Activated CD4-positive, alpha-beta T cell treated with anti-CD3 and anti-CD28 coated beads for 1 hour (primary cell): ENCODE results near the gene DNASE2B.

ENCODE experiments used
- DNase-seq: peaks from one replicate; pipeline ENCODE4 v3.0.0-alpha.2; 2020

DNASE2B gene

DNA sequence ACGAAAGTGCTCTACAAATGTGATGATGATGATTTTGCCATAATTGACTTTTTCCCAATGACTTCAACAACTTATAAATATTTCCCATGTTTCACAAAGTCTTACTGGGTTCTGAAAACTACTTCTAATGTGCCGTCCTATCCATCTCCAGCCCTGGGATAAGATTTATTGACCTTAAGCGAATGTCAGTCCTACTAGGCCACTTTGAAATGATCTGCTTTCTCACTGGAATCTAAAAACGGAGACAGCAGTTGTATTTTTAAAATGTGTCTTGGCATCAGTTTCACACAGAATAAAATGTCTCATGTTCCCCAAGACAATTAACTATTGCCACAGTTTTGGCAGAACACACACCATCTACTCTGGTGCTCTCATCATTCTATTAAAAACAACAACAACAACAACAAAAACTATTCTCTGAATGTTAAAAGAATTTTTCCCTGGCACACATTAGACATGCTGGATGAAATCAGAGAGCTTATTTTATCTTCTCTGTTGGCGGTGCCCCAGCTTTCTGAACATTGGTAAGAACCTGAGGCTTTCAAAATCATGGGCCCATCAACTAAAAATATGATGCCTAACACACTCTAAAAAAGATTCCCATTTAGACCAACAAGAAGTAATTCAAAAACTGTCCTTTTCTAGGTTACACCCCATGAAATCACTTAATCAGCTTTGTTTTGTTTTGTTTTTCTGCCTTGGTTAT, 23.1 kb upstream of the DNASE2B start:
- no peak for DNase-seq

DNA sequence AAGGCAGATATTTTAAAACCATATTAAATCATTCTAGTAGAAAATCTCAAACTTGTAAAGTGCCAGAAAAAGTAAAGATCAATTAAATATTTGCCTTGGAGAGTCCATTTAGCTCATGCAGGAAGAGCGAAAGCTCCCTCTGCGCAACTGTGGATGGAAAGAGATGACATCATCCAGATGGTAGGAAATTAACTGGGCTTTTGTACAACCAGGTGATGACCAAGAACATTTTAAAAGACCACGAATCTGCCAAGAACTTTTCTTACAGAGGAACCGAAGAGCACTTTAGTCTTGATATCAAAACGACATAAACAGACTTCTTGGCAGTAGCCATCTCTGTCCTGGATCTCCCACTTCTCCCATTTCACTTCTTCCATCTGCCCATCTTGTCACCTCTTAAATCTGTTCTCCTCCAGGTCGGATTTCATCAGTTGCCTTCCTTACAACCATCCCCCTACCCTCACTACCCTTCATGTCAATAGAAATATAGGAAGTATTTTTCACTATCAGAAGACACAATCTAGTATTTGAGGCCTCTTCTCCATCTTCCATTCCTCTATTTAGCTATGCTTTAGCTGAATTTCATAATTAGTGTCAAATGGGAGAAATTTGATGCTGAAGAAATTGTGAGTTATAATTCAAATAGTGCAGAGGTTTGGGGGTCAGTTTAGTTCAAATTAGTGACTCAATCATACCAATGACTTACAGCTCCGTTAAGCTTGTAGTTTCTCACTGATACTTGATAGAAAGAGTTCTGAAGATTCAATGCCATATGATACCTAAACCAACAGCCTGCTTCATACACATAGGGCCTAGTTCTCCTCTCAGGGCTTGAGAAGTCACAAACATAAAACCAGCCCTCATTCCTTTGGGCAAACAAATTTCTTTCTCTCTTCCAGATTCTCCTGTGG, 22.0 kb upstream of the DNASE2B start:
- no peak for DNase-seq

DNA sequence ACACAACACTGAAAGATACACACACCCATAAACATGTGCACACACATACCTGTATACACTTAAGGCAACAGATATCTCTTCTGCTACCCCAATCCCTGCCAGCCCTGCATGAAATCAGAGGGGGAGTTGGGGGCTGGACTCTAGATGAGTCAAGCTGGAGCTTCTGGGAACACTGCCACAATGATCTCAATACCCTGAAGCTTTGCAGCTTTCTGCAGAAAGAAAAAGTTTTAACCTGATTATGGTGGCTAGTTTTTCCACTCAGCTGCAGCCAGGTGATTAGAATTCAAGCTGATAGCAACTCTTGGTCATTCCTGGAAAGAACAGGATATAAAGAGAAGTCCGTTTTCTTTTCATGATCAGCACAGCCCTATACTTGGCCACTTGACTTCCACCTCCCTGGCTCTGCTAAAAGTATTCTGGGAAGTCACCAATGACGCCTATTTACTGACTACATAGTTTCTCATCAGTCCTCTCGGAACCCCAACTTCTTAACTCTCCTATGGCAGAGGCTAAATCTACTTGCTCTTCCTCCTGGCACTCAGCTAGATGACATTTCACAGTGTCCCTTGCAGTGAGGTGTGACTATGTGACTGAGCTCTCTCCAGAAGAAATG, 20.7 kb upstream of the DNASE2B start:
- DNase-seq: no peak

DNA sequence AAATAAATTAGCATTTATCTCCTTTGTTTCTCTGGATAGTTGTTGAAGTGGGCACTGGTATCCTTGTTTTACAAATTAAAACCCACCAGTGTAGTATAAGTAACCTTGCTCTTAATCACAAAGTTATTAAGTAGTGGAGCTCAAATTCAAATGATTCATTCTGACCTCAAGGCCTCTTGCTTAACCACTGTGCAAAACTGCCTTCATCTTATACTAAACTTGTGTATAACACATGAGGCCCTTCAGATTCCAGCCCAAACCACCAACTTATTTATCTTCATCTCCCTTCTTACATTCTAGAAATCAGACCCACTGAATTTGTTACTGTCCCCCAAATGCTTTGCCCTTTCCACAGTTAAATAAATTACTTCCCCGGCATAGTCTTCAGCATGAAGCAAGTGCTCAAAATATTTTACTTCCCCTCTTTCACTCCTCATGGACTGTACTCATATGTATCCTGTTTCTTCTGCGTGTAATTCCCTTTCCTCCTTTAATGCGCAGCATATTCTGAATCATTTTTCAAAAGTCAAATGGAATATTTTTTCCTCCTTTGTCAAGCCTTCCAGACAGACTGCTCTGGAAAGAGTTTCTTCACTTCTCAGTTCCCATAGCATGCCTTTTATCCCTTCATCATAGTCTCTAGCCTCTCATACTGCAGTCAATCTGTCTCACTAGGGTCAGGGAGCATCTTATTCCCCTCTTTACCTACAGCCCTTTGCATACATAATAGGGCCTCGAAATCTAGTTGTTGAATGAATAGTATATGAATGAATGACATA, 19.0 kb upstream of the DNASE2B start:
- DNase-seq: no peak

DNA sequence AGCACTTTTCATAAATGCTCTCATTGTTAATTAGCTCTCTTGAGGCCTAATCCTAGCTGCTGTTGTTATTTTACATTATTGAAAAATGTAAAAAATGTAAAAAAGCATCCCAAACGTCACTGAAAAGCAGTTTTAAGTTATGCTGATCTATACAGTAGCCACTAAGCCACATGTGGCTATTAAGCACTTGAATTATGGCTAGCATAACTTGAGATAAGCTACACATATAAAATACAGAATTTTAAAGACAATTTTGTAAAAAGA, 18.4 kb upstream of the DNASE2B start:
- DNase-seq: no peak

DNA sequence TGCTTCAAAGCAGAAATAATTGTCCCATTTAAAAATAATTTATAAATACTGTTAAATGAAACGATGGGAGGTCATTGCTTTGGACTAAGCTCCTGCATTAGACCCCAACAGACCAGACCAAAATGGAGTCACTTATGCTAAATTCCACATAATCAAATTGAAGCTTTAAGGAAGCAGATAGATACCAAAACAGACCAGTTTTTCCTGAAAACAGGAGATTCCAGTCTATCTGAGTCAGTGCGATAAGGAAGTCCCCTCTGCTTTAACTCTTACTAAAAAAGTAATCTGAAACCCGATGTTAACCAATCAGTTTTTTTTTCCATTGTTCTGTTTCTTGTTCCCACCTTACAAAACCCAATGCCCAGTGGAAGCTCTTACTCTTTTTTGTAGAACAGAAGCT, 16.2 kb upstream of the DNASE2B start:
- no peak for DNase-seq

DNA sequence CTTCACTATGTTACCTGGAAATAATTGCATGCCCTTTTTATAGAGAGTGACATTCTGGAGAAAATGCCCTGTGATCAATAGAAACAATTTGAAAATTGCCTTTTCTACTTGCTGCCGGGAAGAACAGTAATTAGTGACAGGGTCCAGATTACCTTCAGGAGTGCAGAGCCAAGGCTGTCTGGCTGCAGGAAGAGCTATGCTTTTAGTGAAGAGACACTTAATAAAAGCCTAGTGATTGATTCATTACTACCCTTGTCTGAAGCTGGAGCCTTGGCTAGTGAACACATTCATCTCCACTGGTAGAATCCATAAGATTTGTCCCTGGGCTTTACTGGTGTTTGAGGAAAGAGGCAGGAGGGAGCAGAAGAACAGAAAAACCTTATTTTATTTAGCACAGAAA, 12.9 kb upstream of the DNASE2B start:
- no peak for DNase-seq

DNA sequence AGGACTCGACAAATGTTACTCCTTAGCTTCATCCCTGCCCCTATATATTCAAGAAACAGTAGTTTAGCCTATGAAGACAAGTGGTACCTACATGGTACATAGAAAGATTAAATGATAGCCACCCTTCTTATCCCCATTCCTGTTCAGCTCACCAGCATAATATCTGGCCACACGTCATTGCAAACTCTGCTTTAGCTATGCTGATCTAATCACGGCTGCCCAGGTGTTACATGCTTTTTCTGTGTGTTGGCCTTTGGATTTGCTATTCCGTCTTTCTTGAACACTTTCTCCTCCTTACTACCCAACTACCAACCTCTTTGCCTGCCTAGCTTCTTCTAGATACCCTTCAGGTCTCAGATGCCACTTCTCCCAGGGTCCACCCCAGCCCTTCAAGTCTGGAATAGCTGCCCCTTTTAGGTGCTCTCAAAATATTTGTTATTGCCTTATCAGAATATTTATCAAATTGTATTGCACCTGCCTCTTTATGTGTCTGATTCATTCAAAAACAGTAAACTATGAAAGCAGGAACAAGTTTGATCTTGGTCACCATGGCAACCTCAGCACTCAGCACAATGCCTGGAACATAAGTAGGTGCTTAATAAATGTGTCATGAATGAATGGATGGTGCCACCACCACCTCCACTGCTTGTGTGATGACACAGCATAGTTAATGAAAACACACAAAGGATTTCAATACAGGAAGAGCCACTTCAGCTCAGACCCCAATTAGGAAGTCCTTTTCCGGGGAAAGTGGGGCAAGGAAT, 11.4 kb upstream of the DNASE2B start:
- DNase-seq: no peak

DNA sequence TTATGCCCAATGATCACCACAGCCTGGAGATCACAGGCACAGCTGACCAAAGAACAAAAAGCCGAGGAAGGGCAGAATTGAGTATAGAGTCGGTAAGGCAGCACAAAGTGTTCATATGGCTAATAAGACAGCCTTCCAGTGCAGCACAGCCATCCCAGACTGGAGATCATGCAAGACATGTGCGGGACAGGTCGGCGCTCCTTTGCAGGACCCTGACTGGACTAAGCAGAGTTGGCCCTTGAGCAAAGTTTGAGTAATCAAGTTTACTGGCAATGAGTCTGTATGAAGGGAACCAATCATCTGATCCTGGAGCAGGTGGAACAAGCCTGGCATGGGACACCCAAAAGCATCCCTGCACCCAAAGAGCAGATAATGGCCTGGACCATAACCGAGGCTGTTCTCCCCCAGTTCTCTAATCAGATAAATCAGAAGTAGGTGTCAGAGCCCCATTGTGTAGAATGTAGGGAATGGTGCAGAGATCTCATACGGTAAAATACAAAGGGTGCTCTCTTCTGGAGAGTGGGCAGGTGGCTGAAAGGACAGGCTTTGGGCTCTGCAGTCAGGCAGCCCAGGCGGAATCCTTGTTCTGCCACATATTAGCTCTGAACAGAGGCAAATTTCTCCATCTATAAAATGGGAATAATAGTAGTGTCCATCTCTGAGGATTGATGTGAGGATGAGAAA, 10.7 kb upstream of the DNASE2B start:
- DNase-seq: no peak

DNA sequence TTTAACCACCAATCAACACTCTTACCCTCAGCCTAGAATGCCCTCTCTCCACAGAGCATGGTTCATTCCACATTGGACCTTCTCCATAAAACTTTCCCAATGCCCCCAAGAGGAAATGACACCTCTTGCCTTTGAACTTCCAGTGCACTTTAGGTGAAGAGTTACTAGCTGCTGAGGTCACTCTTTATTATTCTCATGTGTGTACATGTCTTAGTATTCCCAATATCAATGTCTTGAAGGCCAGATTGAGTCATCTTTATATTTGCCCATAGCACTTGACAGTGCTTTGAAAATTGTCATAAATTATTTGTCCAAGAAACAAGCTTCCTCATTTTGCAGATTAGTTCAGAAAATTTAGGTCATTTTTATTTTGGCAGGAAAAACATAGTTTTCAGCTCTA, 8.1 kb upstream of the DNASE2B start:
- DNase-seq: no peak

DNA sequence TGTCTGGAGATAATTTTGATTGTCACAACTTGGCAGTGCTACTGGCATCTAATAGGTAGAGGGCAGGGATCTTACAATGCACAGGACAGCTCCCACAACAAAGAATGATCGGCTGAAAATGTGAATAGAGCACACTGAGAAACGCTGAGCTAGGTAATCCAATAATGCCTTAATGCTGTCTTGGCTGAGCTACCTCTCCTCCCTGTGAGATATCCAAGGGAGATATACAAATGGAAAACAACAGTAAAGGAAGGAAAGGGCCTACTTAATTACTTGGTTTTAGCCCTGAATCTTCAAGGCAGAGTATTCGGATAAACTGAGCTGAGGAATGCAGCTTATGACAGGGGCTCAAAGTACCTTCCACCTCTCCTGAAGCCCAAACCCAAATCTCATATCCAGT, 2.9 kb downstream of the DNASE2B start:
- no peak for DNase-seq

DNA sequence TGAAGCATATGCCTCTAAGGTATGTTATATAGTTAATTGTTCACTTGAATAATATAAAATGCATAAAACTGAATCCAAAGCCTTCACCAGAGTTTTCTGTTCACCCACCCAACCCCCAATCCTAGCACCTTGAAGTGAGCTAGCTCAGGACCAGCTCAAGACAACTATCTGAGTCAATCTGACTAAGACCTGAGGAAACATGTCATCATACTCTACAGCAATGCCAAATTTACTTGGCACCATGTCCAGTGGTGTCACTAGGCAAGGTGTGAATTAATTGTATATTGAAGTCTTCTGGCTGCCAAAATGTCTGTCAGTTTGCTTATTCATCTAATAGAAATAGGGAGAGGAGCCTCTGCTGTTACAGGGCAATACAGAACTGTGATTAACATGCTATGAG, 3.8 kb downstream of the DNASE2B start:
- DNase-seq: no peak

DNA sequence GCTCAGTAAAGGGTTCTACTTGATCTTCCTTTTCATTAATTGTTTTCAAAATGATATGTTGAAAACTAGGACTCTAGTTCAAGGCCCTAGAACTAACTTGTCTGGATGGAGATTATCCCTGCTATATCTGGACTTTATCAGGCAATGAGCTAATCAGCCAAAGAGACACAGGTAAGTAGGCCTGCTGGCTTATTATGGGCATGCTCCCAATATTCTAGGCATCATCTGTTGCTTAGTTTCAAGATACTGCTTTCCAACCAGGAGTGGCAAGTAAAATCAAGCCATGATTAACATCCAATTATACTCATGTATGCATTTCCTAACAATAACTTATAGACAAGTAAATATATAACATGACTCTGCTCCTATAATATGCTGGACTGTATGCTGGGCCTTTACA, 4.2 kb downstream of the DNASE2B start:
- no peak for DNase-seq

DNA sequence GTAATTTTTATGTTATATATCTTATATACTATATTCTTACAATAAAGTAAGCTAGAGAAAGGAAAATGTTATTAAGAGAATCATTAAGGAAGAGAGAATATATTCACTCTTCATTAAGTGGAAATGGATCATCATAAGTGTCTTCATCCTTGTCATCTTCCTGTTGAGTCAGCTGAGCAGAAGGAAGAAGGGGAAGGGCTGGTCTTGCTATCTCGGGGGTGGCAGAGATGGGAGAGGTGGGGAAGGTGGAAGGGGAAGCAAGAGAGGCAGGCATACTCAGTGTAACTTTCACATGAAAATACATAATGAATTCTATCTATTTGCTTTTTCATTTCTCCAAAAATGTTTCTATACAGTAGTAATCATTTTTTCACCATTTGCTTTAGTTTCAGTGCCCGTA, 5.1 kb downstream of the DNASE2B start:
- DNase-seq: no peak

DNA sequence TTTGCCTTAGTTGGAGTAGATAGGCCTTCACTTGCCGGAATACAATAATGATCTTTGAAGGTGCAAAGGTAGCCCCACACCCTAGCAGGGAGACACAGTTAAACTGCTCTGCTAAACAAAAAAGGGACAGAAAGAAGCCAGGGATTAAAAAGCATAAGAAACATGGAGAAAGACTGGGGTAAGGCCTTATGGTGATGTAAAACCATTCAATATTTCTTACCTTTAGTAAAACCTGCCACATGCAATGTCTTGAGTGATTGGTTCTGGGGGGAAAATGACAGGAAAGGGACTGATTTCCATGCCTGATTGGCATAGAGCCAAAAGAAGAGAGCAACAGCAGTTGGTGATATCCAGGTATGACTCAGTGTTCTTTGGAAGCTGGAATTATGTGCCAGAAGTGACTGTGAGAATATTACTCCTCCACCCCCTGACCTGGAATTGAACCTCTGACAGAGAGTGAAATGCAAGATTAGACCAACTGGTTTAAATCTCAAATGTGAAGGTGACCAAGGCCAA, 8.1 kb downstream of the DNASE2B start:
- no peak for DNase-seq

DNA sequence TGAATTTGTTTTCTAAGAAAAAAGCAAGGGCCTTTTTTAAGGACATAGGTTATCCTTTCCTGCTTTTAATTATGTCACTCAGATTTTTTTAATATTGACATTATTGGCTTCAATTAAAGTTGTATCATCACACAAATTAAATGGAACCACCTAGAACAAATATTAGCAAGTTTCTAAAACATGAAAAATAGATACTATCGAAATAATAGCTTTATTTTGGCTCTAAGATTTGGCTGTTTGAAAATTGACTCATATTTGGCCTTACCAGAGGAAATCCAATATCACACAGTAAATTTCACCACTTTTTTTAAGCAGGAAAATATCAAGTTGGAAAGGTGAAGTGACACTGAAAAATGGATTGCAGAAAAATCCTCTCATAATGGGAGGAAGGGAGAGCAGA, 9.2 kb downstream of the DNASE2B start:
- no peak for DNase-seq

DNA sequence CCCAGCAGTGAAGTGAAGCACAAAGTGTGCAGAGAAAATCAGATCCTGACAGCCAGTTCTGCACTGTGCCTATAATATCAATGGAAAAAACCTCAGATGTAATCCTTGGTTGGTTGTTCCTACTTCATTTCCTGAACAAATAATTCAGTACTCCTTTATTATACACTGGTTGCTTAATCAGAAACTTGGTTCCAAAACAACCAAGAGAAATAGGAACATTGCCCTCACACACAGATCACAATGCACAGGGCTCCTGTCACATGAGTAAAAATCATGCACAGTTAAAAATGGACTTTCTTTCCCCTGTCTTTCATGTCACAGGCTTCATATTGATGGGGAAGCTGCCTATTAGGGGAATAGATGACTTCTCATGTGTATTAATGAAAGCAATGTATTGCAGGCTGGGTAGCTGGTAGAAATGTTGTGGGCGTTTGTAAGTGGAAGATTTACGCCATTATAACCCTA, 9.7 kb downstream of the DNASE2B start:
- DNase-seq: no peak

DNA sequence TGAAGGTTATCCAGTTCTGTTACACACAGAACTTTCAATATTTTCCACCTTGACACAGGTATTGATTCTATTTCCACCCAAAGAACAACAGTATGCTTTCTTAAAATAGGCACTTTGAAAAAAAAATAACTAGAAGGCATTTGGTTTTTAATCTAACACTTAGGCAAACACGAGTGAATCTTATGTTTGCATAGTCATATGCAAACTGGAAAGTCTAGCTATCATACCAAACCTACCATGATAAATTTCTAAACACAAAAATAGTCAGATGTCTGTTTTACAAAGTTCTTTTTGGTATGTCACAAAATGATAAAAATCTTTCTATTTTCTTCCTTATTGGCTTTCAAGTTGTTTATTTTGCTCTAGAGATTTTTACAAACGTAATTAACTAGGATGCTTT, 11.6 kb downstream of the DNASE2B start:
- no peak for DNase-seq

DNA sequence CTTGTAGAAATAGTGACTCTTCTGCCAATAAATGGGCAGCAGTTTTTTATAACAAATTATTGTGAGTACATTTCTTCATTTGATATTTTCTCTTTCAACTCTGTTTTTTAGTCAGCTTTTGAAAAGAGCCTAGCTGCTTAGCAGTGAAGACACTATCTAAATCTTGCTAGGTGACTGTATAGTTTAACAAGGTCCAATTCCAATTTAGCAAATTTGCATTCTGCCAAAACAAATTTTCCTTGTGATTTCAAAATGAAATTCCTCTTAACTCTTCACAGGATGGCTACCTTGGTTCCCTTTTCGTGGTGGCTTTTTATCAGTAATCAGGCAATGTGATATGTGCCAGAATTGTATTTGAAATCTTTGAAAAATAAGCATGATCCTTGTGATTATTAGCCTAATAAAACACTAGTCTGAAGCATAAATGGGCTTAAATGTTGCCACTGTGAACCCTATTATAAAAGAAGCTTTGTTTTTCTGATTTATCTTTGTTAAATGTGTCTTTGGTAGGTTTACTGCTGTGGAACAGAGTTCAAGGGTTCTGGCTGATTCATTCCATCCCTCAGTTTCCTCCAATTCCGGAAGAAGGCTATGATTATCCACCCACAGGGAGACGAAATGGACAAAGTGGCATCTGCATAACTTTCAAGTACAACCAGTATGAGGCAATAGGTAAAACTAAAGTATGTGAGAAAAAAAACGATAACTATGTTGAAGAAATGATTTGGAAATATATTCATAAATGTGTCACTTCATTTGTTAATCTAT, 12.2 kb downstream of the DNASE2B start:
- no peak for DNase-seq

DNA sequence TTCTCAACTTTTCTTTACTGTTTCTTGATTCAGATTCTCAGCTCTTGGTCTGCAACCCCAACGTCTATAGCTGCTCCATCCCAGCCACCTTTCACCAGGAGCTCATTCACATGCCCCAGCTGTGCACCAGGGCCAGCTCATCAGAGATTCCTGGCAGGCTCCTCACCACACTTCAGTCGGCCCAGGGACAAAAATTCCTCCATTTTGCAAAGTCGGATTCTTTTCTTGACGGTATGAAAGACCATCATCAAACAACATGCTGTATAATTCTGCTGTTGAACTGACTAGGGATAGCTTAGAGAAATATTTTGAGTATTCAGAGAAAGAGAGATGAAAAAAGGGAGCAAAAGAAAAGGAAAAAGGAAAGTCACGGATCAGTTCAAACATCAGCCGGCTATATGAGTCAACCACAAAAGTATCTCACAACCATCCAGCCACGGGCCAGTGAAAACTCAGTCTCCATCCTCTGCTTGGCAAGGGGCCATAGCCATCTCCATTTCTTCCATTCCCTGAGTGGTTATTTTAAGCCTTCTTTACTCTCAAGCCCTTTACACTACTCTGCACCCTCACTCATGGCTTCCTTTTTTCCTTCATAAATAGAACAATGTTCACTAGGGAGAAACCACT, 14.1 kb downstream of the DNASE2B start:
- no peak for DNase-seq
